ENCODE data around the gene ELANE. TPM values are rescaled to one million over a fixed set of nuclear protein-coding genes. Genes with fewer than 3 reads are reported as not detected.
"Not testable (repeated sequence)": the region's sequence is repeated elsewhere in the genome, so short reads cannot be mapped to it uniquely, and the experiment has no call there.

Gene ELANE
- total and polyA plus RNA-seq, 2 donors (not counting 1 experiment from before 2014, with no cell fraction given), result 0.48 to 0.66 TPM

- peak overlapping the region; percentile 59 for H3K4me2 ChIP-seq (ENCODE audit: extremely low read depth, insufficient read depth, low read length)
- DNase-seq (ENCODE audit: low read depth in 2 of 2), result peak; percentile 59 to 99
- peaks cover 6% of the 10 kb centered on the region for H3K27me3 ChIP-seq (ENCODE audit: control insufficient read depth, insufficient read depth, low read length)
- peak overlapping the region; percentile 55 for H2AFZ ChIP-seq (ENCODE audit: low read length)
- no peaks in the 10 kb centered on the region for H3K36me3 ChIP-seq (ENCODE audit: control insufficient read depth, insufficient read depth, low read length)
- H3K4me1 ChIP-seq (ENCODE audit: control insufficient read depth, extremely low read depth, insufficient read depth, low read length), result peaks cover 6% of the 10 kb centered on the region
- no peaks in the 10 kb centered on the region for H4K20me1 ChIP-seq (ENCODE audit: control insufficient read depth, extremely low read depth, insufficient read depth, low read length)
- peak overlapping the region in 2 of 4 experiments; percentile 8 to 29 for H3K4me3 ChIP-seq (replicated peaks in 1 of 4; ENCODE audit: control extremely low read depth in 1 of 4, insufficient read depth in 1 of 4, low read depth in 3 of 4, low read length in 4 of 4)
- H3K79me2 ChIP-seq (ENCODE audit: control insufficient read depth, insufficient read depth, low read length), result no peaks in the 10 kb centered on the region
- no peaks in the 10 kb centered on the region for H3K9me3 ChIP-seq (ENCODE audit: control insufficient read depth, insufficient read depth, low read depth, low read length)
- H3K27ac ChIP-seq (ENCODE audit: insufficient read depth, low read length), result peak overlapping the region; percentile 91
- no peak for TF ChIP-seq CTCF (conservative IDR thresholded peaks at IDR 0.05 in 1 of 2, IDR thresholded peaks at IDR 0.05 in 1 of 2; ENCODE audit: low read depth in 1 of 2, low read length in 2 of 2)
- no peak for TF ChIP-seq EZH2 (IDR thresholded peaks at IDR 0.05; ENCODE audit: low read length, missing control alignments)
- peak overlapping the region; percentile 58 for H3K9ac ChIP-seq (ENCODE audit: insufficient read depth, low read length)
Measured at GRCh38 chr19:850221-850978, 1.7 kb upstream of the ELANE start.

- H3K9ac ChIP-seq (ENCODE audit: insufficient read depth, low read length), result peak overlapping the region; percentile 58
- TF ChIP-seq CTCF (conservative IDR thresholded peaks at IDR 0.05 in 1 of 2, IDR thresholded peaks at IDR 0.05 in 1 of 2; ENCODE audit: low read depth in 1 of 2, low read length in 2 of 2) (no peak), EZH2 (IDR thresholded peaks at IDR 0.05; ENCODE audit: low read length, missing control alignments) (no peak)
- peaks cover 6% of the 10 kb centered on the region for H3K4me1 ChIP-seq (ENCODE audit: control insufficient read depth, extremely low read depth, insufficient read depth, low read length)
- DNase-seq (ENCODE audit: low read depth in 2 of 2), result no peak
- H3K36me3 ChIP-seq (ENCODE audit: control insufficient read depth, insufficient read depth, low read length), result no peaks in the 10 kb centered on the region
- no peaks in the 10 kb centered on the region for H3K9me3 ChIP-seq (ENCODE audit: control insufficient read depth, insufficient read depth, low read depth, low read length)
- no peaks in the 10 kb centered on the region for H3K79me2 ChIP-seq (ENCODE audit: control insufficient read depth, insufficient read depth, low read length)
- peak overlapping the region; percentile 55 for H2AFZ ChIP-seq (ENCODE audit: low read length)
- H3K27ac ChIP-seq (ENCODE audit: insufficient read depth, low read length), result peak overlapping the region; percentile 91
- H3K4me2 ChIP-seq (ENCODE audit: extremely low read depth, insufficient read depth, low read length), result peak overlapping the region; percentile 59
- H3K27me3 ChIP-seq (ENCODE audit: control insufficient read depth, insufficient read depth, low read length), result peaks cover 6% of the 10 kb centered on the region
- peak overlapping the region in 2 of 4 experiments; percentile 8 to 29 for H3K4me3 ChIP-seq (replicated peaks in 1 of 4; ENCODE audit: control extremely low read depth in 1 of 4, insufficient read depth in 1 of 4, low read depth in 3 of 4, low read length in 4 of 4)
- no peaks in the 10 kb centered on the region for H4K20me1 ChIP-seq (ENCODE audit: control insufficient read depth, extremely low read depth, insufficient read depth, low read length)
Measured at GRCh38 chr19:850979-851335, 1.1 kb upstream of the ELANE start.

- Histone ChIP-seq H3K4me2 (ENCODE audit: extremely low read depth, insufficient read depth, low read length) (no peak overlapping the region), H3K27me3 (ENCODE audit: control insufficient read depth, insufficient read depth, low read length) (no peaks in the 10 kb centered on the region), H3K9me3 (ENCODE audit: control insufficient read depth, insufficient read depth, low read depth, low read length) (no peaks in the 10 kb centered on the region), H4K20me1 (ENCODE audit: control insufficient read depth, extremely low read depth, insufficient read depth, low read length) (no peaks in the 10 kb centered on the region), H2AFZ (ENCODE audit: low read length) (no peak overlapping the region), H3K9ac (ENCODE audit: insufficient read depth, low read length) (no peak overlapping the region), H3K4me1 (ENCODE audit: control insufficient read depth, extremely low read depth, insufficient read depth, low read length) (peaks cover 6% of the 10 kb centered on the region), H3K4me3 (replicated peaks in 1 of 4; ENCODE audit: control extremely low read depth in 1 of 4, insufficient read depth in 1 of 4, low read depth in 3 of 4, low read length in 4 of 4) (no peak overlapping the region), H3K27ac (ENCODE audit: insufficient read depth, low read length) (no peak overlapping the region), H3K36me3 (ENCODE audit: control insufficient read depth, insufficient read depth, low read length) (no peaks in the 10 kb centered on the region), H3K79me2 (ENCODE audit: control insufficient read depth, insufficient read depth, low read length) (no peaks in the 10 kb centered on the region)
- TF ChIP-seq CTCF (conservative IDR thresholded peaks at IDR 0.05 in 1 of 2, IDR thresholded peaks at IDR 0.05 in 1 of 2; ENCODE audit: low read depth in 1 of 2, low read length in 2 of 2), result no peak
- no peak for TF ChIP-seq EZH2 (IDR thresholded peaks at IDR 0.05; ENCODE audit: low read length, missing control alignments)
- DNase-seq (ENCODE audit: low read depth in 2 of 2), result no peak
Measured at GRCh38 chr19:853014-853585, 997 bp downstream of the ELANE start.

GRCh38 chr19:853614-854220 lies 1.6 kb downstream of the ELANE start:
- not testable (repeated sequence) for H3K79me2 ChIP-seq (ENCODE audit: control insufficient read depth, insufficient read depth, low read length); H2AFZ ChIP-seq (ENCODE audit: low read length); H3K9ac ChIP-seq (ENCODE audit: insufficient read depth, low read length); H3K9me3 ChIP-seq (ENCODE audit: control insufficient read depth, insufficient read depth, low read depth, low read length); H3K27me3 ChIP-seq (ENCODE audit: control insufficient read depth, insufficient read depth, low read length); H3K4me2 ChIP-seq (ENCODE audit: extremely low read depth, insufficient read depth, low read length); H3K4me1 ChIP-seq (ENCODE audit: control insufficient read depth, extremely low read depth, insufficient read depth, low read length); H3K36me3 ChIP-seq (ENCODE audit: control insufficient read depth, insufficient read depth, low read length); DNase-seq (ENCODE audit: low read depth in 2 of 2); H3K27ac ChIP-seq (ENCODE audit: insufficient read depth, low read length); H3K4me3 ChIP-seq (replicated peaks in 1 of 4; ENCODE audit: control extremely low read depth in 1 of 4, insufficient read depth in 1 of 4, low read depth in 3 of 4, low read length in 4 of 4); H4K20me1 ChIP-seq (ENCODE audit: control insufficient read depth, extremely low read depth, insufficient read depth, low read length)
